Kasumi-1 (cell line): ENCODE measurements around the gene MTHFR.

ENCODE experiments used
- DNase-seq, 2 experiments: peaks; one replicate each; lab custom pipeline; 2025; lab: John Stamatoyannopoulos, UW

MTHFR gene

DNA sequence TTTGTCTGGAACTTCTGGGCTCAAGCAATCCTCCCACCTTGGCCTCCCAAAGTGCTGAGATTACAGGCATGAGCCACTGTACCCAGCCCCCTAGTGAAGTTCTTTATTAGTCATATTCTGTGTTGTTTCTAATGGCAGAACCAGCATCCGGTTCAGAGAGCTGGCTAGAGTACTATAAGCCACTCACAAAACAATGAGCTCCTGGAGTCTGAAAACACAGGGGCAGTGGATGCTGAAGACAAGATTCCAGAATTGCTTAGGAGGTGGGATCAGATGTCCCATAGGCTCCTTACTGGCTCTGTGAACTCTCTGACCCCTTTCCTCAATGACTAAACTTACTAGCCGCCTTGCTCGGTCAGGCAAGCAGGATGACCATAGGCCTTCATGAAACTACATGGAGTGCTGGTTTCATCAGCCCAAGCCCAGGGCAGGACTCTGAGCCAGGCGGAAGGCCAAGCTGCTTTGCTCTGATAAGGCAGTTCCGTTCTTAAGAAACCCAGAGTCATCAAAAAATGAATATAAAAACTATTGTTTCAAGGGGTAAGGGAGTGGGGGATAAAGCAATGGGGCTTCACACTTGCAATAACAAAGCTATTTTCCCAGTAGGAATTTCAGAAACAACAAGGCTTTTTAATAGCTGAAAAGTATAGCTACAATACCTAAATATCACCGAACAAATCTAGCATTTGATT is 8.1 kb downstream of the MTHFR start:
- DNase-seq: no peak

GRCh38 chr1:11796036-11796828 is 9.5 kb downstream of the MTHFR start:
- no peak for DNase-seq

- DNase-seq: no peak
These were observed 10.4 kb downstream of the MTHFR start for GRCh38 chr1:11795238-11795890.

GRCh38 chr1:11794446-11795237 is 11.1 kb downstream of the MTHFR start:
- DNase-seq: no peak

DNA sequence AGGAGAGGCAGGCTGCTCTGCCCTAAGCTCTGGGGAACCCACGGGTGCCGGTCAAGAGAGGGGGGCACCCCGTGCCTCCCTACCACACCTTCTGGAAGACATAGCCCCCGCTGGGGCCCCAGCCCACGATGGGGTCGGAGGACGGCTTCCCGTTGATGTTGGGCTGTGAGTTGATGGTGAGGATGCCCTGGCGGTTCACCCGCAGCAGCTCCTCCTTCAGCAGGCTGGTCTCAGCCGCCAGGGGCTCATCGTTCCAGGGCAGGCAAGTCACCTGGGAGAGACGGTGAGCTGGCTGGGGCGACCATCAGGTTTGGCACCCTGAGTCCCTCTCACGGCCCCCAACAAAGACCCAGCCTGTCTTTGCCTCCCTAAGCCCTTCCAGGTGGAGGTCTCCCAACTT is 11.9 kb downstream of the MTHFR start:
- no peak for DNase-seq

DNA sequence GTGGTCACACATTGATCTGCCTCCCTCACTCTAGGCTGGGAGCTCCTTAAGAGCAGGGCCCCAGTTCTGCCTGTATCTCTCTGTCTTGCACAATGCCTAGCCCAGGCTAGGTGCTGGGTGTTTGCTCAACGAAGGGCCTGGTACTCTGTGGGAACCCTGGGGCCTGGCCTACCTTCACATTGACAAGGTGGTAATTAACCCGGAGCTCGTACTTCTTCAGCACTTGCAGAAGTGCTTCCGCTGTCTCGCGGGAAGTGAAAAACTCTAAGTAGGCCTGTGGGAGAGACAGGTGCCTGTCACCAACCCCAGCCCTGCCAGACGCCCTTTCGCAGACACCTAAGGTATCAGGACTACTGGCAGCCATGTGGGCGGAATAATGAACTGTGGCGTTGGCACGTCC is 13.7 kb downstream of the MTHFR start:
- DNase-seq: no peak

- no peak for DNase-seq
These were observed 14.7 kb downstream of the MTHFR start for GRCh38 chr1:11790880-11791715.

GRCh38 chr1:11790101-11790879 is 15.5 kb downstream of the MTHFR start:
- DNase-seq: no peak

- DNase-seq: no peak
These were observed 16.4 kb downstream of the MTHFR start for GRCh38 chr1:11789126-11790067.

GRCh38 chr1:11788549-11789053 is 17.2 kb downstream of the MTHFR start:
- no peak for DNase-seq

DNA sequence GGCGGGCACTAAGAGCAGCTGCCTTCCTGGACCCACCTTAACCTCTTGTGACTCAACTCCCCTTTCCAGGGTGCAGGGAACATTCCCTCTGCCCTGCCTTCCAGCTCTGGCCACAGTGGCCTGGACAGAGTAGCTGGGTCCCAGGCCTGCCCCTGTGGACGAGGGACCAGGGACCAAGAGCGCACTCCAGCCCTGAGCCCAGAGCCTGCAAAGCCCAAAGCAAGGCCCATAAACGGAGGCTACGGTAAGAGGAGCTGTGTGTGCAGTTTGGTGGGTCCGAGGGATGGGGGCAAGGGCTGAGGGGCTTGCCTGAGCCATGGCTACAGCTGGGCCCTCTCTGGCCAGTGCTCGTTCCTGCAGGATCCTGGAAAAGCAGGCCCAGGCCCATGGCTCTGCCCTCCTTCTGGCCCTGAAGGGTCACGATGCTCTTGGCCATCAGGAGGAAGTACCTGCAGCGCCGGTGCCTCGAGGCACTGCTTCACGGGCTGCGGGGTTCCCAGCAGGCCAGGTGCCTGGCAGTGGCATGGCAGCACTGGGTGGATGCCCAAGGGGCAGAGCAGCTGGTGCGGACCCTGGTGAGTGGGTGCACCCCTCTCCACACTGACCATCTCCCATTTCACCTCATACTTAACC is 17.8 kb downstream of the MTHFR start:
- DNase-seq: no peak

- DNase-seq: no peak
These were observed 18.4 kb downstream of the MTHFR start for GRCh38 chr1:11787251-11787803.

DNA sequence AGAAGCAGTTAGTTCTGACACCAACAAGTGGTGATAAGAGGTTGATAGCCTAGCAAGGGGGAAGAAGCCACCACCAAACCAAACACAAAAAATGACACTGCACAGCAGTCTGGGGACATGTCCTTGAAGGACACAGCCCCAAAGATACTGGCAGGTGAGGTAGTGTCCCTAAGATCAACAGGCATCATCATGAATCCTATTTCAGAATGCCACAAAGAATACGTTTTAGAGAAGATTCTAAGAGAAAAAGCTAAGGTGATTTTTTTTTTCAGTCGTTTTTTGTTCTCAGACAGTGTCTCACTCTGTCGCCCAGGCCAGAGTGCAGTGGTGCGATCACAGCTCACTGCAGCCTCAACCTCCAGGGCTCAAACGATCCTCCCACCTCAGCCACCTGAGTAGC is 19.6 kb downstream of the MTHFR start:
- no peak for DNase-seq

DNA sequence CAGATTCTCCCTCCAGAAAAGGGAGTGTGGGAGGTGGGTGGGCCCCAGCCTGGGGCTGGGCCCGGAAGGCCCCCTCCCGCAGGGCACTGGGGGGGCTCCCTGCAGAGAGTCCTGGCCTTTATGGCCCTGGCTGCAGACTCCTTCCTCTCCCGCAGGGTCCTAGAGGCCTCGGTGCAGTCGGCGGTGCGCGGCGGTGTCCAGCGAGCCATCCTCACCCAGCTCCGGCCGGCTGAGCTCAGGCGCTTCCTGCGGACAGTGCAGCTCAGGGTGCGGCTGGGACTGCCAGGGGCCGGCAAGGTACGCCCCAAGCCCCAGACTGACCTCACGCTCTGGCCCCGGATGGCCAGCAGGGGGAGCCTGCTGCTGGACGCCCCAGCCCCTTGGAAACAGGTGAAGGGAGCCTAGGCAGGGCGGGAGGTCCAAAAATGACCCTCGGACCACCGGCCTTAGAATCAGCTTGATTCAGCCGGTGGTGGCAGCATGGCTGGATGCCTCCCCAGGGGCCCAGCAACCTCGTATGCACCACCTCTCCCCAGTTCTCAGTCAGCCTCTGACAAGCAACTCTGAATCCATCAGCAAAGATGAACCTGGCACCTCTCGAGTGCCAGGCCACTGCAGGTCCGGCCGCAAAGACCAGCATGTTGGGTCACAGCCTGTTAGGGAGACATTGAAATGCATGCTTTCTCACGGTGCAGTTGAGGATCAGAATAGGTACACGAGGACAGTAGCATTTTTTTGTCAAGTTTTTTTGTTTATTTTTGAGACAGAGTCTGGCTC is 20.6 kb downstream of the MTHFR start:
- no peak for DNase-seq

GRCh38 chr1:11784256-11784992 is 21.3 kb downstream of the MTHFR start:
- no peak for DNase-seq

DNA sequence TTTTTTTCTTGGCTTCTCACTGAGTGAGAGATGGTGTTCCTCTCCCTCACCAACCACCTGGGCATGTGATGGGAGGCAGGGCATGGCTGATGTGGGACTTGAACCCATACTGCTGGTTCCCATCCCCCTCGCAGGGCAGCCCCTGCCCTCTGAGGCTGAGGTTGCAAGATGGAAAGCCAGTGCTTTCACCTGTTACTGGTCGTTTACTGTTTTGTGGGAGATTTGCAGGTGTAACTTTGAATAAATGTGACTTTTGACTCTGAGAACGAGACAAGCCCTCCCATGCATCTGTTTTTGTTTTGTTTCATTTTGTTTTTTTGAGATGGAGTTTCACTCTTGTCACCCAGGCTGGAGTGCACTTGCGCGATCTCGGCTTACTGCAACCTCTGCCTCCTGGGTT is 22.2 kb downstream of the MTHFR start:
- no peak for DNase-seq
